MM.1S (cell line): Measurements from ENCODE around the gene RWDD3.

ENCODE experiments used
- EZH2 ChIP-seq: fragments of 300-600 bp; sonication (generic); optimal IDR thresholded peaks from 2 replicates; pipeline ENCODE3; 2017; ENCODE audit warnings: low read depth, mild to moderate bottlenecking, antibody characterized with exemption, low read length, mixed read lengths
- TF ChIP-seq, protein P1 (sequence below): fragments of 300-600 bp; sonication (generic); IDR thresholded peaks from 2 replicates; pipeline ENCODE4 v1.5.1; 2016; ENCODE audit warnings: antibody characterized with exemption, low read length, mixed read lengths

DNA sequence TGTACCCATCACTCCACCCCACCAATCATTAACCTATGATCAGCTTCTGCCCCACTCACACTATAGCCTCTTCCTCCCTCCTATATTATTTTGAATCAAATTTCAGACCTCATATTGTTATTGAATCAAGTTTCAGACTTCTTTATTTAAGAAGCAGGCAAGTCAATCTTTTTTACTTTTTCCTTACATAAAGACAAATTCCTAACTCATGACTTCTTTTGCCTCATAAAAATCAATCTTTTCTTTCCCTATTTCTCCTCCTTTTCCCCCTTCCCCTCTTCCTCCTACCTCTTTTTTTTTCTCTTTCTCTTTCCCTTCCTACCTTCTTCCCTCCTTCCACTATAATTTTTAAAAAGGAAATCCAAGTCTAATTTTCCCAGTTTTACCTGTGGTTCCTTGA lies 4.3 kb upstream of the RWDD3 start:
- TF ChIP-seq, protein P1, sequence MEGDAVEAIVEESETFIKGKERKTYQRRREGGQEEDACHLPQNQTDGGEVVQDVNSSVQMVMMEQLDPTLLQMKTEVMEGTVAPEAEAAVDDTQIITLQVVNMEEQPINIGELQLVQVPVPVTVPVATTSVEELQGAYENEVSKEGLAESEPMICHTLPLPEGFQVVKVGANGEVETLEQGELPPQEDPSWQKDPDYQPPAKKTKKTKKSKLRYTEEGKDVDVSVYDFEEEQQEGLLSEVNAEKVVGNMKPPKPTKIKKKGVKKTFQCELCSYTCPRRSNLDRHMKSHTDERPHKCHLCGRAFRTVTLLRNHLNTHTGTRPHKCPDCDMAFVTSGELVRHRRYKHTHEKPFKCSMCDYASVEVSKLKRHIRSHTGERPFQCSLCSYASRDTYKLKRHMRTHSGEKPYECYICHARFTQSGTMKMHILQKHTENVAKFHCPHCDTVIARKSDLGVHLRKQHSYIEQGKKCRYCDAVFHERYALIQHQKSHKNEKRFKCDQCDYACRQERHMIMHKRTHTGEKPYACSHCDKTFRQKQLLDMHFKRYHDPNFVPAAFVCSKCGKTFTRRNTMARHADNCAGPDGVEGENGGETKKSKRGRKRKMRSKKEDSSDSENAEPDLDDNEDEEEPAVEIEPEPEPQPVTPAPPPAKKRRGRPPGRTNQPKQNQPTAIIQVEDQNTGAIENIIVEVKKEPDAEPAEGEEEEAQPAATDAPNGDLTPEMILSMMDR: no peak
- TF ChIP-seq EZH2: no peak
